ENCODE data around the gene RRAD.

RRAD gene

GRCh38 chr16:66916518-66916917 lies 8.8 kb downstream of the RRAD start (continued):
- TF ChIP-seq, protein P1, sequence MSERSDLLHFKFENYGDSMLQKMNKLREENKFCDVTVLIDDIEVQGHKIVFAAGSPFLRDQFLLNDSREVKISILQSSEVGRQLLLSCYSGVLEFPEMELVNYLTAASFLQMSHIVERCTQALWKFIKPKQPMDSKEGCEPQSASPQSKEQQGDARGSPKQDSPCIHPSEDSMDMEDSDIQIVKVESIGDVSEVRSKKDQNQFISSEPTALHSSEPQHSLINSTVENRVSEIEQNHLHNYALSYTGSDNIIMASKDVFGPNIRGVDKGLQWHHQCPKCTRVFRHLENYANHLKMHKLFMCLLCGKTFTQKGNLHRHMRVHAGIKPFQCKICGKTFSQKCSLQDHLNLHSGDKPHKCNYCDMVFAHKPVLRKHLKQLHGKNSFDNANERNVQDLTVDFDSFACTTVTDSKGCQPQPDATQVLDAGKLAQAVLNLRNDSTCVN (tag by site-specific recombination; optimal IDR thresholded peaks at IDR 0.05): no peak

DNA sequence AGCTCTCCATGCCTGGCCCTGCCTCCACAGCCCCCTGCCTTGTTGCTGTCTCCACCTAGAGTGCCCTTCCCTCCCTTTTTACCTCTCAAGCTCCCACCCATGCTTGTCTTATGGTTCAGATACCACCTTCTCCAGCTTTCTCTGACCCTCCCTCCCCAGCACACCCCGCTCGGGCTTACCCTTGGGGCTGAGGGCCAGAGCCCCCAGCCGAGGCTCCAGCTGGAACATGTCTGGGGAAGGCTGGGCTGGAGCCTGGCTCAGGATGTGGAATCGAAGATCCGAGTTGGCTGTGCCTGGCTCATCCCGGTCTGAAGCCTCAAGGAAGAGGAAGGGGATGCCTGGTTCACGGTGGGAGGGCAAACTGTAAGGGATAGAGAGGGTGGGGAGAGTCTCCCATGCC lies 10.3 kb downstream of the RRAD start:
- Histone ChIP-seq H3K27ac (ENCODE audit: extremely low read depth, low read depth, low read length) (no peak overlapping the region), H3K4me1 (ENCODE audit: control insufficient read depth, insufficient read depth, low read length) (no peaks in the 10 kb centered on the region), H3K4me3 (ENCODE audit: low read depth, low read length) (no peak overlapping the region), H3K9me3 (ENCODE audit: control insufficient read depth, insufficient read depth, low read depth, low read length) (no peaks in the 10 kb centered on the region), H3K36me3 (ENCODE audit: control insufficient read depth in 2 of 2, insufficient read depth in 1 of 2, low read length in 2 of 2) (no peaks in the 10 kb centered on the region)
- CTCF ChIA-PET: interaction anchor here (15.1 kb wide), 1 partner anchor 16 kb away, joined by 268 read pairs; no protein-coding TSS in a partner anchor
- POLR2A ChIA-PET: interaction anchor here (0.8 kb wide), 1 partner anchor 14 kb away, joined by 6 read pairs; no protein-coding TSS in a partner anchor
- TF ChIP-seq HIC1 (tag by site-specific recombination; IDR thresholded peaks at IDR 0.05) (no peak), ZNF112 (tag by site-specific recombination; IDR thresholded peaks at IDR 0.05) (no peak), YY1 (tag by site-specific recombination; IDR thresholded peaks at IDR 0.05) (no peak), KLF7 (tag by site-specific recombination; IDR thresholded peaks at IDR 0.05; ENCODE audit: borderline replicate concordance) (no peak), GLIS2 (tag by site-specific recombination; IDR thresholded peaks at IDR 0.05) (no peak), ZNF776 (tag by site-specific recombination; IDR thresholded peaks at IDR 0.05; ENCODE audit: borderline replicate concordance) (no peak), ZNF16 (tag by site-specific recombination; IDR thresholded peaks at IDR 0.05; ENCODE audit: low read depth) (no peak), ZNF560 (tag by site-specific recombination; IDR thresholded peaks at IDR 0.05; ENCODE audit: borderline replicate concordance) (no peak), ZNF433 (tag by site-specific recombination; IDR thresholded peaks at IDR 0.05; ENCODE audit: low read depth) (no peak), ZNF184 (tag by site-specific recombination; IDR thresholded peaks at IDR 0.05) (no peak), RBAK (tag by site-specific recombination; IDR thresholded peaks at IDR 0.05) (no peak), ZNF248 (tag by site-specific recombination; IDR thresholded peaks at IDR 0.05) (no peak)
- TF ChIP-seq, protein P2, sequence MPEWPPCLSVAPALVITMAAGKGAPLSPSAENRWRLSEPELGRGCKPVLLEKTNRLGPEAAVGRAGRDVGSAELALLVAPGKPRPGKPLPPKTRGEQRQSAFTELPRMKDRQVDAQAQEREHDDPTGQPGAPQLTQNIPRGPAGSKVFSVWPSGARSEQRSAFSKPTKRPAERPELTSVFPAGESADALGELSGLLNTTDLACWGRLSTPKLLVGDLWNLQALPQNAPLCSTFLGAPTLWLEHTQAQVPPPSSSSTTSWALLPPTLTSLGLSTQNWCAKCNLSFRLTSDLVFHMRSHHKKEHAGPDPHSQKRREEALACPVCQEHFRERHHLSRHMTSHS (tag by site-specific recombination; IDR thresholded peaks at IDR 0.05): no peak
- TF ChIP-seq, protein P3, sequence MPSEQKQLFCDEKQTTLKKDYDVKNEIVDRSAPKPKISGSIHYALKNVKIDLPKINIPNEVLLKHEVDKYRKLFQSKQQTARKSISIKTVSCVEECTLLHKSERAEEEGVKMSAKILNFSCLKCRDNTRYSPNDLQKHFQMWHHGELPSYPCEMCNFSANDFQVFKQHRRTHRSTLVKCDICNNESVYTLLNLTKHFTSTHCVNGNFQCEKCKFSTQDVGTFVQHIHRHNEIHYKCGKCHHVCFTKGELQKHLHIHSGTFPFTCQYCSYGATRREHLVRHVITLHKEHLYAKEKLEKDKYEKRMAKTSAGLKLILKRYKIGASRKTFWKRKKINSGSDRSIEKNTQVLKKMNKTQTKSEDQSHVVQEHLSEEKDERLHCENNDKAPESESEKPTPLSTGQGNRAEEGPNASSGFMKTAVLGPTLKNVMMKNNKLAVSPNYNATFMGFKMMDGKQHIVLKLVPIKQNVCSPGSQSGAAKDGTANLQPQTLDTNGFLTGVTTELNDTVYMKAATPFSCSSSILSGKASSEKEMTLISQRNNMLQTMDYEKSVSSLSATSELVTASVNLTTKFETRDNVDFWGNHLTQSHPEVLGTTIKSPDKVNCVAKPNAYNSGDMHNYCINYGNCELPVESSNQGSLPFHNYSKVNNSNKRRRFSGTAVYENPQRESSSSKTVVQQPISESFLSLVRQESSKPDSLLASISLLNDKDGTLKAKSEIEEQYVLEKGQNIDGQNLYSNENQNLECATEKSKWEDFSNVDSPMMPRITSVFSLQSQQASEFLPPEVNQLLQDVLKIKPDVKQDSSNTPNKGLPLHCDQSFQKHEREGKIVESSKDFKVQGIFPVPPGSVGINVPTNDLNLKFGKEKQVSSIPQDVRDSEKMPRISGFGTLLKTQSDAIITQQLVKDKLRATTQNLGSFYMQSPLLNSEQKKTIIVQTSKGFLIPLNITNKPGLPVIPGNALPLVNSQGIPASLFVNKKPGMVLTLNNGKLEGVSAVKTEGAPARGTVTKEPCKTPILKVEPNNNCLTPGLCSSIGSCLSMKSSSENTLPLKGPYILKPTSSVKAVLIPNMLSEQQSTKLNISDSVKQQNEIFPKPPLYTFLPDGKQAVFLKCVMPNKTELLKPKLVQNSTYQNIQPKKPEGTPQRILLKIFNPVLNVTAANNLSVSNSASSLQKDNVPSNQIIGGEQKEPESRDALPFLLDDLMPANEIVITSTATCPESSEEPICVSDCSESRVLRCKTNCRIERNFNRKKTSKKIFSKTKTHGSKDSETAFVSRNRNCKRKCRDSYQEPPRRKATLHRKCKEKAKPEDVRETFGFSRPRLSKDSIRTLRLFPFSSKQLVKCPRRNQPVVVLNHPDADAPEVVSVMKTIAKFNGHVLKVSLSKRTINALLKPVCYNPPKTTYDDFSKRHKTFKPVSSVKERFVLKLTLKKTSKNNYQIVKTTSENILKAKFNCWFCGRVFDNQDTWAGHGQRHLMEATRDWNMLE (tag by site-specific recombination; conservative IDR thresholded peaks at IDR 0.05; ENCODE audit: low read depth): no peak

Measured in HEK293 (cell line).